H9 (cell line): ENCODE results near the gene POLA1. TPM values are rescaled to one million over a fixed set of nuclear protein-coding genes. Genes with fewer than 3 reads are reported as not detected.

Source experiments
- DNase-seq: peaks from one replicate; pipeline ENCODE4 v3.0.0-alpha.2; 2017
- H2AFZ ChIP-seq: one replicate; pipeline ENCODE4 v1.6.1; 2013; ENCODE audit warnings: mild to moderate bottlenecking, low read length, control low read depth, moderate library complexity
- H2AK5ac ChIP-seq: 2 replicates; pipeline ENCODE4 v1.6.1; 2013; ENCODE audit warnings: low read length, control low read depth, mixed read lengths; ENCODE audit not compliant: insufficient read length
- H2BK120ac ChIP-seq: one replicate; pipeline ENCODE4 v1.6.1; 2013; ENCODE audit warnings: low read depth, mild to moderate bottlenecking, low read length, control low read depth, inconsistent platforms; ENCODE audit not compliant: poor library complexity, severe bottlenecking
- H2BK12ac ChIP-seq: 2 replicates; pipeline ENCODE4 v1.6.1; 2013; ENCODE audit warnings: low read length, control low read depth, mixed read lengths, low read depth; ENCODE audit not compliant: insufficient read length
- H2BK15ac ChIP-seq: 2 replicates; pipeline ENCODE4 v1.6.1; 2013; ENCODE audit warnings: low read depth, low read length, control low read depth
- H2BK20ac ChIP-seq: one replicate; pipeline ENCODE4 v1.6.1; 2013; ENCODE audit warnings: low read depth, mild to moderate bottlenecking, low read length, control low read depth, inconsistent platforms; ENCODE audit not compliant: poor library complexity, severe bottlenecking
- H2BK5ac ChIP-seq: 2 replicates; pipeline ENCODE4 v1.6.1; 2013; ENCODE audit warnings: low read length, control low read depth, mixed read lengths; ENCODE audit not compliant: insufficient read length
- H3K14ac ChIP-seq: 2 replicates; pipeline ENCODE4 v1.6.1; 2013; ENCODE audit warnings: low read length, control low read depth; ENCODE audit not compliant: insufficient read depth
- H3K18ac ChIP-seq: 2 replicates; pipeline ENCODE4 v1.6.1; 2013; ENCODE audit warnings: low read depth, mild to moderate bottlenecking, mixed read lengths, low read length, control low read depth; ENCODE audit not compliant: insufficient read length
- H3K23ac ChIP-seq: 2 replicates; pipeline ENCODE4 v1.6.1; 2013; ENCODE audit warnings: low read length, control low read depth, mixed read lengths, low read depth; ENCODE audit not compliant: insufficient read length
- H3K23me2 ChIP-seq: 2 replicates; pipeline ENCODE4 v1.6.1; 2013; ENCODE audit warnings: low read depth, mild to moderate bottlenecking, mixed read lengths, low read length, control low read depth; ENCODE audit not compliant: insufficient read length, poor library complexity, severe bottlenecking
- H3K27ac ChIP-seq: 2 replicates; pipeline ENCODE4 v1.5.1; 2013; ENCODE audit warnings: low read length, control low read depth, mixed read lengths, low read depth; ENCODE audit not compliant: insufficient read length
- H3K27me3 ChIP-seq: 2 replicates; pipeline ENCODE4 v1.6.1; 2013; ENCODE audit warnings: low read length, control low read depth, inconsistent platforms; ENCODE audit not compliant: insufficient read depth
- H3K4ac ChIP-seq: 2 replicates; pipeline ENCODE4 v1.6.1; 2013; ENCODE audit warnings: low read depth, mild to moderate bottlenecking, control low read depth, inconsistent platforms, low read length, moderate library complexity
- H3K4me1 ChIP-seq: 2 replicates; pipeline ENCODE4 v1.6.1; 2013; ENCODE audit warnings: low read length, control low read depth, inconsistent platforms; ENCODE audit not compliant: insufficient read depth
- H3K4me2 ChIP-seq: 2 replicates; pipeline ENCODE4 v1.6.1; 2013; ENCODE audit warnings: low read length, control low read depth, mixed read lengths; ENCODE audit not compliant: insufficient read length, insufficient read depth
- H3K56ac ChIP-seq: 2 replicates; pipeline ENCODE4 v1.6.1; 2013; ENCODE audit warnings: low read depth, mild to moderate bottlenecking, mixed read lengths, low read length, control low read depth; ENCODE audit not compliant: insufficient read length
- H3K79me1 ChIP-seq: 2 replicates; pipeline ENCODE4 v1.6.1; 2013; ENCODE audit warnings: low read depth, mild to moderate bottlenecking, moderate library complexity, low read length, control low read depth, inconsistent platforms; ENCODE audit not compliant: insufficient read depth, poor library complexity, severe bottlenecking
- H3K79me2 ChIP-seq: 2 replicates; pipeline ENCODE4 v1.6.1; 2013; ENCODE audit warnings: low read length, control low read depth, inconsistent platforms; ENCODE audit not compliant: insufficient read depth
- H3K9ac ChIP-seq: 2 replicates; pipeline ENCODE4 v1.6.1; 2013; ENCODE audit warnings: low read length, control low read depth, mixed read lengths; ENCODE audit not compliant: insufficient read length; ENCODE audit errors: extremely low read depth
- H3K9me3 ChIP-seq: one replicate; pipeline ENCODE4 v1.6.1; 2013; ENCODE audit warnings: low read depth, low read length, inconsistent platforms; ENCODE audit not compliant: control insufficient read depth
- H3T11ph ChIP-seq: one replicate; pipeline ENCODE4 v1.6.1; 2013; ENCODE audit warnings: mild to moderate bottlenecking, low read length, control low read depth, inconsistent platforms
- H4K20me1 ChIP-seq: one replicate; pipeline ENCODE4 v1.6.1; 2013; ENCODE audit not compliant: control insufficient read depth, insufficient read length, insufficient read depth
- H4K5ac ChIP-seq: 2 replicates; pipeline ENCODE4 v1.6.1; 2013; ENCODE audit warnings: low read depth, mild to moderate bottlenecking, mixed read lengths, low read length, control low read depth; ENCODE audit not compliant: insufficient read length
- H4K8ac ChIP-seq: replicated peaks from 2 replicates; pipeline ENCODE4 v1.6.1; 2013; ENCODE audit warnings: low read length, control low read depth, mixed read lengths, low read depth; ENCODE audit not compliant: insufficient read length
- H4K91ac ChIP-seq: 2 replicates; pipeline ENCODE4 v1.6.1; 2013; ENCODE audit warnings: low read depth, mild to moderate bottlenecking, moderate library complexity, mixed read lengths, low read length, control low read depth; ENCODE audit not compliant: insufficient read length
- H3K27ac Mint-ChIP-seq, 3 experiments: 2 replicates in 2 of 3; 3 replicates in 1 of 3; pipeline ENCODE4 v1.8.0; 2020 to 2021; ENCODE audit warnings: mixed read lengths in 3 of 3, mild to moderate bottlenecking in 1 of 3, moderate library complexity in 1 of 3
- H3K27me3 Mint-ChIP-seq: 2 replicates; pipeline ENCODE4 v1.8.0; 2021; ENCODE audit warnings: low read depth, mild to moderate bottlenecking, moderate library complexity, mixed read lengths
- H3K36me3 Mint-ChIP-seq, 3 experiments: 2 replicates in 2 of 3; 3 replicates in 1 of 3; pipeline ENCODE4 v1.8.0; 2020 to 2021; ENCODE audit warnings: low read depth in 3 of 3, mixed read lengths in 3 of 3; ENCODE audit not compliant: insufficient read depth in 1 of 3
- H3K4me1 Mint-ChIP-seq, 2 experiments: 2 replicates each; pipeline ENCODE4 v1.8.0; 2020; ENCODE audit warnings: mixed read lengths in 2 of 2
- H3K4me3 Mint-ChIP-seq, 2 experiments: 2 replicates in 1 of 2; 3 replicates in 1 of 2; pipeline ENCODE4 v1.8.0; 2020 to 2021; ENCODE audit warnings: mild to moderate bottlenecking in 2 of 2, mixed read lengths in 2 of 2, moderate library complexity in 1 of 2
- H3K9me3 Mint-ChIP-seq, 2 experiments: 2 replicates in 1 of 2; 3 replicates in 1 of 2; pipeline ENCODE4 v1.8.0; 2020; ENCODE audit warnings: mild to moderate bottlenecking in 2 of 2, mixed read lengths in 2 of 2, moderate library complexity in 1 of 2
- WGBS: extraction: QIAGEN DNeasy Blood & Tissue Kit; methylation state at CpG from one replicate; pipeline ENCODE4 v1.1.7; 2013; ENCODE audit warnings: missing lambda C conversion rate, low lambda C conversion rate, mixed read lengths; ENCODE audit not compliant: insufficient read length; ENCODE audit errors: extremely low coverage; 5-methylcytosine and 5-hydroxymethylcytosine counted together
- total RNA-seq: library from RNA; stranded (reverse); gene quantifications from 2 replicates; pipeline ENCODE4 v1.2.1, GENCODE V29; 2021
- TF ChIP-seq, protein P1 (sequence below): fragments of 200-600 bp; sonication (generic); conservative IDR thresholded peaks from 3 replicates; pipeline ENCODE4 v1.8.0; 2021; ENCODE audit warnings: antibody characterized with exemption, mild to moderate bottlenecking

The POLA1 gene
- total RNA-seq, 1 experiment from 2014 or later = 60.2 TPM

DNA sequence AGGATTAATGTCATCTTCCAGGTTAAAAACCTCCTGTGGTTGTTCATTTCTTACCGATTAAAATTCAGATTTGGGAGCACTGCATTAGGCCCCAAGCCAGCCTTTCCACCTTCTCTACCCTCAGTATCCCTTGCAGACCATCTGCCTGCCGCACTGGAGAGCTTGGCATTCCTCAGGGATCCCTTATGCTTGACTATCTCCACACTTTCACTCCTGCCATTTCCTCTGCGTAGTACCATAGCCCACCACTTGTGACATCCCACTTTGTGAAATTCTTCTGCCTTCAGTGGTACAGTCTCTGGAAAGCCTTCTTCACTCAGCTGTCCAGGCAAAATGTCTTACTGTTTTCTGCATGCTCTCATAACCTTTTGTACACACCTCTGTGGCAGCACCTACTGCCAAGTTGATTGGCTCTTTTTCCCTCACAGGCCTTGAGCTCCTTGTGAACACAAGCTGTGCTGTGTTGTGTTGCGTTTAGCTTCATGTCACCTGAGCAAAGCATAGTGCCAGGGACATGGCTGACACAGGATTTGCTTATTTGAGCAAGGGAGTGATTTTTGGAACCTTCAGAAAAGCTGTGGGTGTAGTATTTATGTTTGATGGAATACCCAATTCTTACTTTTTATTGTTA lies 165.6 kb downstream of the POLA1 start:
- Histone ChIP-seq H3K4me1 (0 out of 2 replicates have a peak, but pooled peaks cover 2% of the 10 kb centered on the region), H4K8ac (peak overlapping the region; percentile 11), H4K91ac (no peak overlapping the region), H2BK20ac (no peak overlapping the region), H3K14ac (no peak overlapping the region), H2AK5ac (no peak overlapping the region), H3K56ac (no peak overlapping the region), H2BK120ac (no peak overlapping the region), H2BK15ac (no peak overlapping the region), H4K5ac (no peak overlapping the region), H3K27ac (no peak overlapping the region), H3K79me1 (no peaks in the 10 kb centered on the region), H2BK5ac (no peak overlapping the region), H3K79me2 (no peaks in the 10 kb centered on the region), H3T11ph (no peak overlapping the region), H3K23me2 (no peaks in the 10 kb centered on the region), H2AFZ (no peak overlapping the region), H3K27me3 (no peaks in the 10 kb centered on the region), H3K9ac (no peak overlapping the region), H3K23ac (no peak overlapping the region), H3K4ac (no peak overlapping the region), H3K4me2 (no peak overlapping the region), H3K18ac (no peak overlapping the region), H2BK12ac (no peak overlapping the region), H3K9me3 (no peaks in the 10 kb centered on the region), H4K20me1 (no peaks in the 10 kb centered on the region)
- no peak for DNase-seq
- H3K4me1 Mint-ChIP-seq = peaks cover 0 to 6% of the 10 kb centered on the region in 2 experiments; a peak in 2 of 4 replicates
- H3K27me3 Mint-ChIP-seq = no peaks in the 10 kb centered on the region
- H3K9me3 Mint-ChIP-seq = no peaks in the 10 kb centered on the region
- TF ChIP-seq, protein P1, sequence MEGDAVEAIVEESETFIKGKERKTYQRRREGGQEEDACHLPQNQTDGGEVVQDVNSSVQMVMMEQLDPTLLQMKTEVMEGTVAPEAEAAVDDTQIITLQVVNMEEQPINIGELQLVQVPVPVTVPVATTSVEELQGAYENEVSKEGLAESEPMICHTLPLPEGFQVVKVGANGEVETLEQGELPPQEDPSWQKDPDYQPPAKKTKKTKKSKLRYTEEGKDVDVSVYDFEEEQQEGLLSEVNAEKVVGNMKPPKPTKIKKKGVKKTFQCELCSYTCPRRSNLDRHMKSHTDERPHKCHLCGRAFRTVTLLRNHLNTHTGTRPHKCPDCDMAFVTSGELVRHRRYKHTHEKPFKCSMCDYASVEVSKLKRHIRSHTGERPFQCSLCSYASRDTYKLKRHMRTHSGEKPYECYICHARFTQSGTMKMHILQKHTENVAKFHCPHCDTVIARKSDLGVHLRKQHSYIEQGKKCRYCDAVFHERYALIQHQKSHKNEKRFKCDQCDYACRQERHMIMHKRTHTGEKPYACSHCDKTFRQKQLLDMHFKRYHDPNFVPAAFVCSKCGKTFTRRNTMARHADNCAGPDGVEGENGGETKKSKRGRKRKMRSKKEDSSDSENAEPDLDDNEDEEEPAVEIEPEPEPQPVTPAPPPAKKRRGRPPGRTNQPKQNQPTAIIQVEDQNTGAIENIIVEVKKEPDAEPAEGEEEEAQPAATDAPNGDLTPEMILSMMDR = peak; percentile 31; the same call in 1 of the 3 replicates
- no peak overlapping the region for H3K4me3 Mint-ChIP-seq
- WGBS = no CpG with 5 or more reads among the region's 4 CpGs
- H3K36me3 Mint-ChIP-seq = peaks cover 0 to 7% (median 4%) of the 10 kb centered on the region in 3 experiments; a peak in 3 of 7 replicates
- peak overlapping the region in 1 of 3 experiments; percentile 20; a peak in 2 of 7 replicates for H3K27ac Mint-ChIP-seq
